Activated T-cell treated with anti-CD3 and anti-CD28 coated beads, Interleukin-2, amount 50 U/mL, for 4 hours (primary cell): ENCODE data around the gene KCNK5. TPM values are rescaled to one million over a fixed set of nuclear protein-coding genes. Genes with fewer than 3 reads are reported as not detected.

Experiments
- ATAC-seq, 2 donors: fragments of 200-7000 bp; cut with Tn5 transposase; one replicate each; pipeline ENCODE4 v1.10.0; 2021
- DNase-seq: peaks from one replicate; pipeline ENCODE4 v3.0.0-alpha.2; 2020
- H3K27me3 Mint-ChIP-seq: one replicate; pipeline ENCODE4 v1.8.0; 2021; ENCODE audit warnings: low read depth, mixed read lengths
- H3K36me3 Mint-ChIP-seq: one replicate; pipeline ENCODE4 v1.8.0; 2022; ENCODE audit warnings: mixed read lengths; ENCODE audit not compliant: insufficient read depth
- H3K4me1 Mint-ChIP-seq: one replicate; pipeline ENCODE4 v1.8.0; 2021; ENCODE audit warnings: low read depth, mixed read lengths
- H3K4me3 Mint-ChIP-seq: one replicate; pipeline ENCODE4 v1.8.0; 2021; ENCODE audit warnings: mild to moderate bottlenecking, moderate library complexity, mixed read lengths
- H3K9me3 Mint-ChIP-seq: one replicate; pipeline ENCODE4 v1.8.0; 2021; ENCODE audit warnings: mixed read lengths
- total RNA-seq, 3 donors: library from RNA; stranded (reverse); gene quantifications; one replicate each; pipeline ENCODE4 v1.2.1, GENCODE V29; 2021

Gene KCNK5
- total RNA-seq, 3 donors from 2014 or later = 21.3 to 22.9 (median 22.2) TPM

DNA sequence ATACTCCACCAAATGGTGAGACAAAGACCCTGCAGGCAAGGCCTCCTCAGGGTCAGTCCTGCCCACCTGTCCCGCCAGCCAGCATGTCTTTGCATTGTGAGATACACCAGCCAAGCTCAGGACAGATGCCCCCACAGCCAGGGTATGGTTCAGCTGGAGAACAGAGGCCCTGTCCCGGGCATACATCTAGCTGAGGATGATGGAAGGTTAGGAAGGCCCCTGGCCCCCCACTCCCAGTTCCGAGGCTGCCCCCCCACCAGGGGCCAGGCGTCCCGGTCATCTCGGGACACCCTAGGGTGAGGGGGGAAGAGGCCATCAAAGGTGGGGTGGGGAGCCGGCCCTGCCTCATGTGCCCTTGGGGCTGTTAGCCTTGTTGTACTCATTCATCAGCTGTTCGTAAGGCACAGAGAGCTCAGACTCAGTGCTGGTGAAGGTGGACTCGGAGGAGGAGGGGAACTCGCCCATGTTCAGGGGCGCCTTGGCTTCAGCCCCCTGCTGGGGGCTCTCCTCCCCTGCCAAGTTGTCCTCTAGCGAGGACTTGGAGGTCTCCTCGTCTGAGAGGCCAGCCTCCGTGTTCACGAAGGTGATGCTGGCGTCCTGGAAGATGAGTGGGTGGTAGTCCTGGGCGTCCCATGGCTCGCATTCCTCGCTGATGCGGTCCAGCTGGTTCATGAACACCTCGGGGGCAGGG lies 38.6 kb downstream of the KCNK5 start:
- no peak for DNase-seq
- peaks cover 10% of the 10 kb centered on the region for H3K36me3 Mint-ChIP-seq

DNA sequence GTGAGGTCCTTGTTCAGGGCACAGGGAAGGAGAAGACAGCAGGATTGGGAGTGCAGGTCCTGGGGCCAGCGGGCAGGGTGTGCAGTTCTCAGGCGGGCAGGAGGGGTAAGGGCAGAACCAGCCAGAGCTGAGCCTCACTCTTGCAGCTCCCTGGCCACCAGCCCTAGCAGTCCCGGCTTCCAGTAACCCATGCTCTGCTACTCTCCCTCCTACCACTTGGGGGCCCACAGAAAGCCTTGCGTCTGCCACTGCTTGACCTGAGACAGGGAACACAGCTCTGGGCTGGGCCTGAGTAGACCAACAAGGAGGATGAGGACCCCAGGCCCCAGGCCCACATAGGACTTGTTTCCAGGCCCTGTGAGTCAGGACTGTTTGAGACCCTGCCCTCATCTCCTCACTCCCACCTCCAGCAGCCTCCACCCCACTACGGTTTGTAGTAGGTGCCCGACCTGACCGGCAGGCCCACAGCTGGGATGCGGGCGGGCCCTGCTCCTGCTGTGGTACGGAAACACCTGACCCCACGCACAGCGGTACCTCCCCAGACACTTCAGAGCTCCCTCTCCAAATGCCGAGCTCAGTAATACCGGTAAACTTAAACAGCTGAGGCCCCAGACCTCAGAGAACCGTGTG lies 39.2 kb downstream of the KCNK5 start:
- Mint-ChIP-seq H3K36me3 (peaks cover 7% of the 10 kb centered on the region), H3K4me1 (peaks cover 7% of the 10 kb centered on the region), H3K27me3 (no peaks in the 10 kb centered on the region), H3K9me3 (no peaks in the 10 kb centered on the region), H3K4me3 (no peak overlapping the region)
- DNase-seq (no peak), ATAC-seq (no peak)

More for the DNA sequence above, 38.6 kb downstream of the KCNK5 start:
- no peak for ATAC-seq
- H3K4me1 Mint-ChIP-seq = peaks cover 7% of the 10 kb centered on the region
- no peak overlapping the region for H3K4me3 Mint-ChIP-seq
- no peaks in the 10 kb centered on the region for H3K27me3 Mint-ChIP-seq
- H3K9me3 Mint-ChIP-seq = no peaks in the 10 kb centered on the region

DNA sequence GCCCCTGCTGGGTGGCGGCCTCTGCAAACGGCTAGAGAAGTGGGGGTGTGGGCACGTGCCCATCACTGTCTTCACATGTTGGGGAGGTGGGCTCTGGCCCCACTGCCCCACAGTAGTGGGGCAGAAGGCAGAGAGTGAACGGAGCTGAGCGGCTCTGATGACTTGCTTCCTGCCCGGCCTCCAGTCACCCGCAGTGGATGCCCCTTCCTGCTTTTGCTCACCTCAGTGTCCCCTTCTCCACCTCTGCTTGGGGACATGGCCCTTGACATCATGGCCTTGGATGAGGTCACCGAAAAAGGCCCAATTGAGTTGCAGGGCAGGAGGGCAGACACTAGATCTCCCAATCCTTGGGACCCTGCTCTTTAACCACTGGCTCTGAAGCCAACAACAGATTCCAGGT lies 40.1 kb downstream of the KCNK5 start:
- DNase-seq (no peak), ATAC-seq (no peak)
- Mint-ChIP-seq H3K4me1 (peaks cover 7% of the 10 kb centered on the region), H3K36me3 (peaks cover 3% of the 10 kb centered on the region), H3K4me3 (no peak overlapping the region), H3K9me3 (no peaks in the 10 kb centered on the region), H3K27me3 (no peaks in the 10 kb centered on the region)

DNA sequence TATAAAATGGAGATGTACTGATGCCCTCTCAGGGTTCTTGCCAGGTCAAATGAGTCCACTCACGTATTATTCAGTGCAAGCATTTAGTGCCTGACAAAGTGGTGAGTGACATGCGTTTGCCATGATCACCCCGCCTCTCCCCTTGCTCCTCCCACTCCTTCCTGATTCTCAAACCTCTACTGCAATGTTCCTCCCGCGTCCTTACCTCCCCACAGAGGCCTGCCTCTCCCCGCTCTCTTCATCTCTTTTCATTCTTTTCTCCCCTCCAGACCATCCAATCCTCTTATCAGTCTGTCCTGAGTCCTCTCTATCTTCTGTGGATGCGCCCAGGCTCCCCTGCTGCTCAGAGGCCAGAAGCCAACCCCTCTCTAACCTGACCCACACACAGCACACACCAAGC lies 40.7 kb downstream of the KCNK5 start:
- Mint-ChIP-seq H3K27me3 (no peaks in the 10 kb centered on the region), H3K4me3 (no peak overlapping the region), H3K36me3 (peaks cover 3% of the 10 kb centered on the region), H3K4me1 (peaks cover 7% of the 10 kb centered on the region), H3K9me3 (no peaks in the 10 kb centered on the region)
- no peak for DNase-seq
- no peak for ATAC-seq

DNA sequence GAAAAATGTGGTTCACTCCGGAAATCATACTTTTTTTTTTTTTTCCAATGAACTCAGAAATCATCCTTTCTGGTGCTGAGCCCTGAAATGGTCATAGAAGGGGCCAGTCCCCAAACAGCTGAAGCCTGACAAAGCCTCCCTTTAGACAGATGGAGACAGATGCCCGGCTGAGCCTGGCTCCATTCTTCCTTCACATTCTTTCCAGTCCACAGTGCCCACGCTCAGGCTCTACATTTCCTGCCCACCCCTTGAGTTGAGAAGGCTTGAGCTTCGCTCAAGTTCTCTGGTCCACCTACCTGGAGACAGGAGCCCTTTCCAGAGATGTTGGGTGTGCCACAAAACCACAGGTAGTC lies 41.2 kb downstream of the KCNK5 start:
- no peak overlapping the region for H3K4me3 Mint-ChIP-seq
- peaks cover 3% of the 10 kb centered on the region for H3K36me3 Mint-ChIP-seq
- peaks cover 7% of the 10 kb centered on the region for H3K4me1 Mint-ChIP-seq
- ATAC-seq (no peak), DNase-seq (no peak)
- no peaks in the 10 kb centered on the region for H3K27me3 Mint-ChIP-seq
- no peaks in the 10 kb centered on the region for H3K9me3 Mint-ChIP-seq

DNA sequence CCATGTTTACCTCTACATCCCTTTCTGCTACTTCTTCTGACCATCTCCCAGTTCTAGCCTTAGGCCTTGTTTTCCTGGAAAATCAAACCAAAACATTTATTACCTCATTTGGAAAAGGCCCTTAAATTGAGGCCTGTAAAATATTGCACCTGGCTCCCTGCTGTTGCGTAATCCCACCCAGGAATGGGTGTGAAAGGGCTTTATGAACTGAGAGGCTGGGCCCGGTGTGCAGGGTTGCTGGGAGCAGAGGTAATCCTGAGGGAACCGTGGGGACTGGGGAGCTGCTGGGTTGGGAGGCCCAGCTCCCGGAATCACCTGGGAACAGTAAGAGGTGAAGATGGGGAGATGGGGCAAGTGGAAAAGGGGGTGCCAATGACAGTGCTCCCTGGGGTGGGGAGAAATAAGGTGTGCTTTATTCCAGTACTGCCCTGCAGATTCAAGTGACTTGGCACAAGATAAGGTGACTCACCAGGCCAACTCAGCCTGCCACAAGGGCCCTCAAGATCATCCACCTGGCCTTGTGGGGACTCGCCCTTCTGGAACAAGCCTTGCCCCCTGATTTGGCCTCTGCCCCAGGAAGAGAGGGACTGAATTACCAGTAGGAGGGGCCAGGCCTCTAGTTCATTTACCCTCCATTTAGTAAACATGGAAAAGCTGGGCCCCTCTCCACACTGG lies 44.2 kb downstream of the KCNK5 start:
- Mint-ChIP-seq H3K4me3 (no peak overlapping the region), H3K27me3 (no peaks in the 10 kb centered on the region), H3K4me1 (peaks cover 7% of the 10 kb centered on the region), H3K9me3 (no peaks in the 10 kb centered on the region), H3K36me3 (no peaks in the 10 kb centered on the region)
- ATAC-seq = no peak
- DNase-seq = no peak

DNA sequence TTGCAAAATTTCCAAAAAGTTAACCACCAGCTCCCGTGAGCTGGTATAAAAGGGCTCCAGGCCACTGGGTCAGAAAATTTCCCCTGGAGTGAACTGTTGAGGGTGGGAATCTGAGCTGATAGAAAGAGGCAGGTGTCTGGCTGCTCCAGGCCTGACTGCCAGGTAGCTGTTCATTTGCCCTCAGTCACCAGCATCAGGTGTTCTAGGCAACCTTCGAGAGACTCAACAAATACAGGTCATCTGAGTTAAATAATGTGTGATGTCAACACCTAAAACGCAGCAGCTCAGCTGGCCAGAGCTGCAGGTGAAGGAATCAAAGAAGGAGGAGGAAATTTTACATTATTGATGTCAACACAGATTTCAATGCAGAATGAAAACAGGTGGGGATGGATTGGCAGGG lies 46.7 kb downstream of the KCNK5 start:
- no peaks in the 10 kb centered on the region for H3K36me3 Mint-ChIP-seq

DNA sequence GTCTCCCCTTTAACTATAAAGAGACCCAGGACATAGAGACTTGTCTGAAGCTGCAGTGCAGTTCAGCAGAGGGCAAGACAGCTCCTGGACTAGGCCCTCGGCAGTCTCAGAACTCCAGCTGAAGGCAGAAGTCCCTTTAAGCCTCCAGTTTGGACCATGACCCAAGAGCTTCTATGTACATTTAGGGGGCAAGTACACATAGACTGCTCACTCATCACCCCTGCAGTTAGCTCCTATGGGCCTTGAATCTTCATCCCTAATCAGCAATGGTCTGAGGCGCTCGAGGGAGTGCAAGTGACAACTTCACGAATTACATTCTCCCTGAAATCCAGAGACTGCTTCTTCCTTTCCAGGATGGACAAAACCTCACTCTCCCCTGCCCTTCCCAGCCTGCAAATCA lies 47.4 kb downstream of the KCNK5 start:
- H3K4me1 Mint-ChIP-seq = no peaks in the 10 kb centered on the region
- DNase-seq (no peak), ATAC-seq (no peak)

More for the DNA sequence above, 46.7 kb downstream of the KCNK5 start:
- Mint-ChIP-seq H3K9me3 (peaks cover 5% of the 10 kb centered on the region), H3K27me3 (no peaks in the 10 kb centered on the region), H3K4me1 (no peaks in the 10 kb centered on the region), H3K4me3 (no peak overlapping the region)
- DNase-seq (no peak), ATAC-seq (no peak)

DNA sequence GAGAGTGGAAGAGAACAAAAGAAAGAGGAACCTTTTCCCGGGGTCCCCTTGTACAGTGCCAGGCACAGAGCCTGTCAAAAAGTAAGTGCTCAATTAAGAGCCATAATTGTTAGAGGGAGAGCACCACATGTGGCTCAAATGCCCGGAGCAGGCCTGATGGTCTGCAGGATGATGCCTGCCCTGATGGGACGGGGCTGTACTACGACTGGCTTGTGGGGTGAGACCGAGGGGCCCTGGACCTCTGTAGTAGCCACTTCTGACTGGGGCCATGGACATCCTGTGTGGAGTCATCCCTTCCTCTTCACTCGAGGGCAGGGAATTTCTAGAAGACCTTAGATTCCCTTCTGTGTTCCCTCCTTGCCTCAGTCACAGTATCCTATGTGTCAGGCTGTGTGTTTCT lies 47.9 kb downstream of the KCNK5 start:
- no peak for ATAC-seq
- Mint-ChIP-seq H3K4me3 (no peak overlapping the region), H3K4me1 (no peaks in the 10 kb centered on the region), H3K27me3 (no peaks in the 10 kb centered on the region), H3K36me3 (peaks cover 1% of the 10 kb centered on the region), H3K9me3 (peaks cover 16% of the 10 kb centered on the region)
- DNase-seq = no peak

More for the DNA sequence above, 47.4 kb downstream of the KCNK5 start:
- Mint-ChIP-seq H3K27me3 (no peaks in the 10 kb centered on the region), H3K4me3 (no peak overlapping the region), H3K9me3 (peaks cover 13% of the 10 kb centered on the region), H3K36me3 (peaks cover 1% of the 10 kb centered on the region)

DNA sequence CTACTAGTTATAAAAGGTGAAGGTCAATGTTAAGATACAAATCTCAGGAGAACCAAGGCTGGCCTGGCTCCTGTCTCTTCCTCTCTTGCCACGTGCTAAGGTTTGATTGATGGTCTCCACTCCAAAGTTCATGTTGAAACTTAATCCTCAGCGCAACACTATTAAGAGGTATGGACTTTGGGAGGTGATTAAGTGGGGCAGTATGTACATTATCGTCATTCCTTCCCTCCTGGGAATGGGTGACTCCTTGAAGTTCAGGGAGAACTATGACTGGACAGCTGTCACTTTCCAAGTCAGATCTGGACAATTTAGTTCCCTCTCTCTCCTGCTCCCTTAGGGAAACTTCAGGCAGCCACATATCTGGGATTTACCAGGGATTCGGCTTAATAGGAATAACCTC lies 50.5 kb downstream of the KCNK5 start:
- no peaks in the 10 kb centered on the region for H3K27me3 Mint-ChIP-seq
- ATAC-seq (no peak), DNase-seq (no peak)
- no peak overlapping the region for H3K4me3 Mint-ChIP-seq
- H3K4me1 Mint-ChIP-seq = no peaks in the 10 kb centered on the region
- peaks cover 1% of the 10 kb centered on the region for H3K36me3 Mint-ChIP-seq
- peaks cover 16% of the 10 kb centered on the region for H3K9me3 Mint-ChIP-seq

DNA sequence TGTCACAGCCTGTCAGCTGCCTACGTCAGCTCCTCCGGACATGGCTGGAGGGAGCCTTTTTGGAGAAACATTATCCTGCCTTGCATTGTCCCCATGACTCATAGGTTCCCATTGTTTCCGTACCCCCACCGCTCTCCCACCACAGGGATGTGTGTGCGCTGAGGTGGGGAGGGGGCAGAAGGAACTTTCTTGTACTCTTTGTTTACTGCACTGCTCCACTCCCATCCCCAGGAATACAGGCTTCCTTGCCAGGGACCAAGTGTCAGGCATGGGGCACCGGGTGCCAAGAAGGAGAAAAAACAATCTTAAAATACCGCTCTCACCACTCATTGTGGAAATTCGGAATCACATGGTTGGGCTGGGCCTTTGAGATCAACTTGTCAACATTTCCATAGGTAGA lies 51.0 kb downstream of the KCNK5 start:
- no peak for ATAC-seq
- peaks cover 16% of the 10 kb centered on the region for H3K9me3 Mint-ChIP-seq
- no peak for DNase-seq
- peaks cover 1% of the 10 kb centered on the region for H3K36me3 Mint-ChIP-seq
- H3K4me1 Mint-ChIP-seq = no peaks in the 10 kb centered on the region
- no peak overlapping the region for H3K4me3 Mint-ChIP-seq
- no peaks in the 10 kb centered on the region for H3K27me3 Mint-ChIP-seq

DNA sequence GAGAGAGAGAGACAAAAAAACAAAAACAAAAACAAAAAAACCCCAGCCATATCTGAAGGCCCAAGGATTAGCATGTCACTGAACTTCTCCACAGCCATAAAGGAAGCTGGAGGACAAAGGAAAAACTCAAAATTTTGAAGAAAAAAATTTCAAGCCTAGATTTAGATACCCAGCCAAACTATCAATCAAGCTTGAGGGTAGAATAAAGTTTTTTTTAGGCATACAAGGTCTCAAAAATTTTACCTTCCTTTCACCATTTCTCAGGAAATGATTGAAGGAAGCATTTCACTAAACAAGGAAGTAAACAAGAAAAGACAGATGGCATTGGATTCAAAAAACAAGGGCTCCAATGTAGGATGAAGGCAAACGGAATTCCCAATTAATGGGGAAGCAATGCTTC lies 52.1 kb downstream of the KCNK5 start:
- ATAC-seq = no peak
- Mint-ChIP-seq H3K4me3 (no peak overlapping the region), H3K9me3 (peaks cover 16% of the 10 kb centered on the region), H3K36me3 (peaks cover 1% of the 10 kb centered on the region), H3K27me3 (no peaks in the 10 kb centered on the region), H3K4me1 (no peaks in the 10 kb centered on the region)
- DNase-seq = no peak

DNA sequence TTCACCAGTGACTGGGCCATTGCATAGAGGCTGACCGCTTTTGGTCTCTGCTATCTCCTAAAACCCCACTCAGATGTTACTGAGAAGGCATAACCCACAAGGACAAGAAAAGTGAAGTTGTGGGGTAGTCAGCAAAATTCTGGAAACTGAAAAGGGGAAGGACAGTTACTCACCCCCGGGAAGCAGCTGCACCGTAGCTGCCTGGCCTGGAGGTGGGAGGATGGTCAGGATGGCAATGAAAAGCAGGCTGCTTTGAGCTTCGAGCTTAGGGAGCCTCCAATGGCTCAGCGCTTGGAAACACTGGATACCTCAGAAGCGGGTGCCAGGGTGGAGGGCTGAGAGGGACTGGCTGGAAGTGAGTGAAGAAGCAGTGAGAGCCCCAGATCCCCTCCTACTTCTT lies 56.0 kb downstream of the KCNK5 start:
- H3K4me3 Mint-ChIP-seq = no peak overlapping the region
- H3K27me3 Mint-ChIP-seq = no peaks in the 10 kb centered on the region
- peaks cover 1% of the 10 kb centered on the region for H3K36me3 Mint-ChIP-seq
- no peak for ATAC-seq
- H3K4me1 Mint-ChIP-seq = no peaks in the 10 kb centered on the region
- no peak for DNase-seq
- peaks cover 13% of the 10 kb centered on the region for H3K9me3 Mint-ChIP-seq

DNA sequence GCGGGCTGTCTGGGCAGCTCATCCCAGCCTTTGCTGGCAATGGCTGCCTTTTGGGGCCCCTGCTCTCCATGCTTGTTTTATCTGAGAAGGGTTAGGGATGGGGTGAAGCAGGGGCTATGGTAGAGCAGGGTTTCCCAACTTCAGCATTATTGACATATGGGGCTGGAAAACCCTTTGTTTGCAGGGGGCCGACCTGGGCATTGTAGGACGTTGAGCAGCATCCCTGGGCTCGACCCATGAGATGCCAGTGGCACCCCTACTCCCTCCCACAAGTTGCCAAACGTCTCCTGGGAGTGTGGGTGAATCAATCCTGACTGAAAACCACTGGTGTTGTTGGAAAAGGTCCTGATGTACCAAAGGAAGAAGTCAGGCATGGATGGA lies 56.9 kb downstream of the KCNK5 start:
- no peaks in the 10 kb centered on the region for H3K4me1 Mint-ChIP-seq
- H3K36me3 Mint-ChIP-seq = peaks cover under 1% of the 10 kb centered on the region
- H3K27me3 Mint-ChIP-seq = no peaks in the 10 kb centered on the region
- peaks cover 9% of the 10 kb centered on the region for H3K9me3 Mint-ChIP-seq
- ATAC-seq (no peak), DNase-seq (no peak)
- H3K4me3 Mint-ChIP-seq = no peak overlapping the region
